K562 (cell line): ENCODE results near the gene MRPL30.

Experiments
- NFYB ChIP-seq: IDR thresholded peaks from 2 replicates; pipeline ENCODE4 v1.6.1; 2011; ENCODE audit warnings: mild to moderate bottlenecking, moderate library complexity; ENCODE audit not compliant: insufficient read length; ENCODE audit errors: extremely low read depth
- PHB2 ChIP-seq: fragments of 450-650 bp; IDR thresholded peaks from 2 replicates; pipeline ENCODE4 v1.6.1; 2017; ENCODE audit warnings: low read depth
- ZNF699 ChIP-seq: fragments of 250-450 bp; sonication (Bioruptor Pico); IDR thresholded peaks from 2 replicates; pipeline ENCODE4 v1.8.0; 2021; ENCODE audit warnings: mild to moderate bottlenecking, moderate library complexity; ENCODE audit not compliant: insufficient replicate concordance
- ZNF76 ChIP-seq: fragments of 250-450 bp; sonication (Bioruptor Pico); IDR thresholded peaks from 2 replicates; pipeline ENCODE4 v1.4.0; 2020; ENCODE audit warnings: mild to moderate bottlenecking, moderate library complexity, borderline replicate concordance
- TF ChIP-seq, protein P1 (sequence below), 3 experiments: IDR thresholded peaks in 2 of 3; conservative IDR thresholded peaks in 1 of 3; 2 replicates each; pipeline ENCODE4 v1.5.1; 2011 to 2012; ENCODE audit warnings: low read length in 3 of 3, mild to moderate bottlenecking in 3 of 3, control low read depth in 2 of 3, improper control_type of control experiment in 1 of 3, inconsistent platforms in 1 of 3, low read depth in 1 of 3, mixed read lengths in 1 of 3, moderate library complexity in 1 of 3; ENCODE audit not compliant: insufficient read depth in 2 of 3

DNA sequence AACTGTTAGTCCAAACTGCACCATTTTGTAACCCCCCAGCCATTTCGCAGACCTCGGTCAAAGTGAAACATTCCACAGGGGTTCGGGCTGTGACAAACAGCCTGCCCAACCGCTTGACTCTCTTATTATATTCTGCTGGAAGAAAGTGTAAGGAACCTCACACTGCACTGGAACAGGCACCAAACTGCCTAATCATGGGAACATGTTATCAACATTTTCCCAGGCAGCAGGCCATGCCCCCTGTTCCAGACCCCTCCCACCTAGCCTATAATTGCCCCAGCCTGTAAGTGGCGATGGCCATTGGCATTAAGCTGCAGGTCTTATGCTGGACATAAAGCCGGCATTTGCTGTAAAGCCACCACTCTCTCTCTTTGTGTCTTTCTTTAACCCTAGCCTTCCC lies 57.6 kb downstream of the MRPL30 start:
- TF ChIP-seq PHB2 (no peak), ZNF76 (no peak), ZNF699 (CRISPR knock-in tag) (no peak), NFYB (no peak)
- TF ChIP-seq, protein P1, sequence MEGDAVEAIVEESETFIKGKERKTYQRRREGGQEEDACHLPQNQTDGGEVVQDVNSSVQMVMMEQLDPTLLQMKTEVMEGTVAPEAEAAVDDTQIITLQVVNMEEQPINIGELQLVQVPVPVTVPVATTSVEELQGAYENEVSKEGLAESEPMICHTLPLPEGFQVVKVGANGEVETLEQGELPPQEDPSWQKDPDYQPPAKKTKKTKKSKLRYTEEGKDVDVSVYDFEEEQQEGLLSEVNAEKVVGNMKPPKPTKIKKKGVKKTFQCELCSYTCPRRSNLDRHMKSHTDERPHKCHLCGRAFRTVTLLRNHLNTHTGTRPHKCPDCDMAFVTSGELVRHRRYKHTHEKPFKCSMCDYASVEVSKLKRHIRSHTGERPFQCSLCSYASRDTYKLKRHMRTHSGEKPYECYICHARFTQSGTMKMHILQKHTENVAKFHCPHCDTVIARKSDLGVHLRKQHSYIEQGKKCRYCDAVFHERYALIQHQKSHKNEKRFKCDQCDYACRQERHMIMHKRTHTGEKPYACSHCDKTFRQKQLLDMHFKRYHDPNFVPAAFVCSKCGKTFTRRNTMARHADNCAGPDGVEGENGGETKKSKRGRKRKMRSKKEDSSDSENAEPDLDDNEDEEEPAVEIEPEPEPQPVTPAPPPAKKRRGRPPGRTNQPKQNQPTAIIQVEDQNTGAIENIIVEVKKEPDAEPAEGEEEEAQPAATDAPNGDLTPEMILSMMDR (IDR thresholded peaks at IDR 0.05 in 2 of 3, conservative IDR thresholded peaks at IDR 0.05 in 1 of 3; ENCODE audit: insufficient read depth in 2 of 3, low read depth in 1 of 3, low read length in 3 of 3), result no peak
